GM21360 (cell line): Measurements from ENCODE around the gene TSPAN11.

Source experiments
- ATAC-seq: cut with Tn5 transposase; IDR thresholded peaks from one replicate; pipeline ENCODE4 v1.9.1; 2021; ENCODE audit warnings: mild to moderate bottlenecking, moderate library complexity; ENCODE audit not compliant: unreplicated experiment

The TSPAN11 gene

GRCh38 chr12:30953951-30954751 lies 27.6 kb downstream of the TSPAN11 start:
- ATAC-seq, result no peak

DNA sequence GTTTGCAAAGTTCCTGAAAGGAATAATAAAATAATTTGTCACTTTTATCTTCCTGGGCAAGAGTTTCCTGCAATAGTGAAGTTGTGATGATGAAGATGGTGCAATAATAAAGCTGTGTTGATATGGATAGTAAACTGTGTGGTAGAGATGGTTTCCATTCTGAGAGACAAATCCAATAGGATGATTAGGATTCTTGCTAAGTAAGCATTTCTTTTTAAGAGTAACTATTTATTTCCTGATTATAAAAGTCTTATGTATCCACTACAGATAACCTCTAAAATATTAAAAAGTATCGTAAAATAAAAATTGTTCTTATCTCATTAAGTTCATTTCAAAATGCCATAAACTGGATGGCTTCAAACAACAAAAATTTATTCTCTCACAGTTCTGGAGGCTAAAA lies 28.7 kb downstream of the TSPAN11 start:
- no peak for ATAC-seq

DNA sequence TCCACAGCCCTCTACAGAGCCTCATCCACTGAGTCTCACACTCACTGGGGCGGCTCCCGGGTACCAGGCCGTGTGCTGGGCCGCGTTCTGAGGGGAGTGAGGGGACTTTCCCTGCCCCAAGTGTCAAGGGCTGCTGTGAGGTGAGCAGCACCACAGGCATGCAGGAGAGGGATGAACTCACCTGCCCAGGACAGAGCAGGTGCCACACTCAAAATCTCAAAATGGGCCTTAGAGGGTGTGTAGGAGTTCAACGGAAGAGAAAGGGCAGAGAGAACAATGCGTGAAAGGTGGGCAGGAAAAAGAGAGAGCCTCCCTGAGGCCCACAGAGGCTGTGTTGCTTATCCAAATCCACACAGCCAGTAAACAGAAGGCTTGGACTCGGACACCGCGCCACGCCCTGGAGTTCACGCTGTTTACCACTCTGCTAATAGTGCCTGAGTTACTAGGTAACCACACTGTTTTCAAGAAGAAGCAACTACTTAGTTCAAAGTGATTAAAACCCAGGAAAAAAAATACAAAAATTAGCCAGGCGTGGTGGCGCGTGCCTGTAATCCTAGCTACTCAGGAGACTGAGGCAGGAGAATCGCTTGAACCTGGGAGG lies 32.7 kb downstream of the TSPAN11 start:
- ATAC-seq, result no peak

GRCh38 chr12:30959778-30960177 lies 33.2 kb downstream of the TSPAN11 start:
- ATAC-seq, result no peak

- no peak for ATAC-seq
These were observed 34.5 kb downstream of the TSPAN11 start for GRCh38 chr12:30961030-30961429.

DNA sequence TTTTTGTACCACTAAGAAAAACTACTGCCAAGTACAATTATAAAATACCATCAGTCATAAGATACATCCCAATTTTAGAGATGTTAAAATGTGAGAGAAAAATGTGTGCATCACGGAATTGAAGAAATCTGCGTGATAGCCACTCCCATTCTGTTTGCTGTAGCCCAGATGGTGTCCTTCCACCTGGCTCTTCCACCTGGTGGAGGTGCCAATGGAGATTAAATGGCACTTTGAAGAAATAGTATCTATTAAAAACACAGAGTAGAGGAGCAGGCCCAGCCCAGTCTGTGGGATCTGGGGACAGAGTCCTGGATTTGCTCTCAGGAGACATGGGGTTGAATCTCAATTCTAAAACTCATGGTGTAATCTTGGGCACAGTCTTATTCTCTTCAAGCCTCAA lies 35.5 kb downstream of the TSPAN11 start:
- no peak for ATAC-seq

- no peak for ATAC-seq
These were observed 37.4 kb downstream of the TSPAN11 start for GRCh38 chr12:30963709-30964564.

GRCh38 chr12:30964896-30965612 lies 38.5 kb downstream of the TSPAN11 start:
- ATAC-seq, result no peak

DNA sequence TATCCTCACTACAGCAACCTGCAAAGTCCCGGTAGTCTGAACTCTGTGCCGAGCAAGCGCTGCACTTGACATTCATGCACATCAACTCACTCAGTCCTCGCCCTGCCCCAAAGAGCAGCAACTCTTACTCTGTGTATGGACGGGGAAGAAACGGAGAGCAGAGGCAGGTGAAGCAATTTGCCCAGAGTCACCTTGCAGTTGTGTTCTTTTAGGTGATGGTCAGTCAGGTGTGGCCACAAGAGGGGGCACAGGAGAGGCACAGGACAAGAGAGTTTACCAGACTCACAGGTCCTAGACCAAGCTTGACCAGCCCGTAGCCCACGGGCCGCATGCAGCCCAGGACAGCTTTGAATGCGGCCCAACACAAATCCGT lies 39.1 kb downstream of the TSPAN11 start:
- no peak for ATAC-seq

DNA sequence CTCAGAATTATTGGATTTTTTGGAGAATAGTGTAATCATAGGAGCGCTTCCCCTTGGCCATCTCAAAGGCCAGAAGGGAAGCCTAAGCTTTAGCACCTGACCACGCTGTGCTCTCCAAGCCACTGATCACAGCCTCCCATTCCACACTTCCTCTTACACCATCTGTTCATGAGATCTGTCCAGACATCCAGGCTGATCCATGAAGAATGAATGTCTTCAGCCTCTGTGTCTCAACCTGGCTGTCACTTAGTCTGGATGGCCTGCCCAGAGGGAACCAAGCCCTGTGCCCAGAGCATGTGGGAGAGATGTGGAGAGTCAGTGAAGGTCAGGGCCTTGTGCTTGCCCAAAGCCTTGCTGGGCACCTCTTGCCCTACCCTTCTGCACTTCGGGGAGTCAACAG lies 40.5 kb downstream of the TSPAN11 start:
- no peak for ATAC-seq

- no peak for ATAC-seq
These were observed 41.7 kb downstream of the TSPAN11 start for GRCh38 chr12:30968211-30968610.

GRCh38 chr12:30969006-30969405 lies 42.5 kb downstream of the TSPAN11 start:
- no peak for ATAC-seq

DNA sequence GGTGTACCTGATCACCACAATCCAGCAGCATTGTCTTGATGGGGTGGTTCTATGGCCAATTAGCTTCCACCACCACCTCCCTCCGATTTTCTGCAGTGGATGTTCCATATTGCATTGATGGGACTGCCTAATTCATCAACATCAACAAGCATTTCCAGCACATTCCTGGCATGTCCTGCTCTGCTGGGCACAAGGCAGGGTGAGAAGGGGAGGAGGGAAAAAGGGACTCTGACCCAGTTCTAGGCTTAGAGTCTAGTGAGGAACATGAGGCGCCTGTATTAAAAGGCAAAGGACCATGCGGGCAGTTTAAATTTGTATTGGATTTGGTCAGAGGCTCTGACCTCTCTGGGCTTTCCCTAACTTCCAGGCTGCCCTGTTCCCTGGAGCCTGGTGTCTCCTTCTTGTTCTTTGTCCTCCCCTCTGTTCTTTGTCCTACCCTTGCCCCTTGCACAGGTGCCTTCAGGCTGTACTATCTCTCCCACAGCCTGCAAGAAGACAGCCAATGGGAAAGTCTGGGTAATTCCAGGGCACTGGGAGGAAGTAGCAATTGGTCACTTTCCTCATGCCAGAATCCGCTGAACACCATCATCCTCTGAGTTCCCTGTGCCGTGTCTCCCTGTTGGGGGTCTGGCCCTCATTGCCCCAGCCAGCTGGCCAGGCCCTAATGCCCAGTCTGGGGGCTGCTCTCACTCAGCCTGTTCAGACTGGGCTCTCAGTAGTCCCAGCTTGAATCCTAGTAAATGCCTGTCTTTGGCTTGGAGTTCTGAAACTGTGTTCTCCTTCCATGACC lies 43.3 kb downstream of the TSPAN11 start:
- no peak for ATAC-seq

GRCh38 chr12:30970559-30971197 lies 44.1 kb downstream of the TSPAN11 start:
- no peak for ATAC-seq

DNA sequence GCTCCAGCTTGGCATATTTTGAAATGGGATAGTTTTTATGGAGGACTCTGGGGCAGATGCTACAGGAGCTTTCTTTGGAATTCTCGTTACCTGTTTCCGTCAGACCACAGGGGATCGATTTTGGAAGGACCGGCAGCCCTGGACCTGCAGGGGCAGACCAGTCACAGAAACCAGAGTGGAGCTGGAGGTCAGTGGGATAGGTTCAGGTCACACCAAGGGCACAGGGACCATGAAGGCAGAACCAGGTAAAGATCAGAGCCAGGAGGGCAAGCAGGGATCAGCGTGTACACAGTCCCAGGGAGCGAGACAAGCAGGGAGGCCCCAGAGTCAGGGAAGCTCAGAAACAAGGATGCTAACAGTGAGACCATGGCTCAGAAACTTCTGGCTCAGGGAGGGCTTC lies 45.5 kb downstream of the TSPAN11 start:
- ATAC-seq, result no peak

GRCh38 chr12:30973175-30973574 lies 46.6 kb downstream of the TSPAN11 start:
- ATAC-seq, result no peak

DNA sequence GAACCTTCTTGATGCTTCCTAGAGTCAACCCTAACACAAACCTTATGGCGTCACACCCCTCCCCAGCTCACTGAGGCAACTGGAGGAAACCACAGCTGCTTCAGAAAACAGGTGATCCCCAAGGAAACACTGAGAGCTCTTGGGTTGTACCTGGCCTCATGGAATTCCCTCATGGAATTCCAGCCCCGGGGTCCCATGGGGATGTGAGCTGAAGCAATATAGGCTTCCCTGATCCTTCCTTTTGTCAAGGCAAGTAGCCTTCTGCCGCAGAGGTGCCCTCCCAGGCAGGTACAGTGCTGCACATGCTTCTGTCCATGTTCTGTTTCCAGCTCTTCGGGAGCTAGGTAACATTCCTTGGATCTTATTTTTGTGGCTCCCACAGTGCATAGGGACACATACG lies 47.3 kb downstream of the TSPAN11 start:
- ATAC-seq, result no peak

DNA sequence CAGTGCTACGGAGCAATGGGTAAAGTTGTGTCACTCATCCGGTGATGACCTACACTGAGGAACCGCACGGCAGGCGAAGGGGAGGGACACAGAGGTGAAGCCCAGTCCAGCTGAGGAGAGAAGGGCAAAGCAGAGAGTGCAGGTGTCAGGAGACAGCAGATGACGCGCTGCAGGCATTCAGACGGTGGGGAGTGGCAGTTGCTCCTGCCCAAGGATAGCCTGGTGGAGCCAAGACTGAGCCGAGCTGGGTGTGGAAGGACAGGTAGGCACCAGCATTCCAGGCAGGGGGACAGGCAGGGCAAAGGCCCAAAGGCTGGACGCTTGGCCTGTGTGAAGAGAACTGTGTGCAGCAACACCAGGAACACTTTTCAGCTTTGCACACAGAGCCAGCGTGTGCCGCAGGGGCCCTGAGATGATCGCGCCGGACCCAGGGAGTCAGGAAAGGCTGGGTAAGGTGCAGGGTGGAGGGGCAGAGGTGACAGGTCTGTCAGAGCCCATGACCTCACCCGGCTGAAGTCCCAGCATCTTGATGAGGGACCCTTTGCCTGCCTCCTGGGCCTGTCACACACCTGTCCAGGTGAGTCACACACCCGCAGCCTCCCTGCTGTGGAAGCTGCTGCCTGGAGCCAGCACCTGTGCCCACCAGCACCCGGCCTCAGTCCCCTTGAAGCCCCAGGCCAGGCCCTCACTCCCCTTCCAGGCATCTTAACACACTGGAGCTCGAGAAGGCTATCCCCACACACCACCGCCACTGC lies 48.4 kb downstream of the TSPAN11 start:
- ATAC-seq, result no peak

- ATAC-seq, result no peak
These were observed 49.0 kb downstream of the TSPAN11 start for GRCh38 chr12:30975581-30975980.
